ENCODE measurements around the gene EPAS1.
A peak's percentile ranks its signal among the peaks of the same experiment; 100 is the strongest.

EPAS1 gene

GRCh38 chr2:46388881-46389280 lies 91.7 kb downstream of the EPAS1 start:
- no peaks in the 10 kb centered on the region for H3K9me3 ChIP-seq
- DNase-seq: no peak
- TF ChIP-seq CTCF (IDR thresholded peaks at IDR 0.05): no peak
- peaks cover 0 to 33% (median 17%) of the 10 kb centered on the region in 4 donors for H3K4me1 ChIP-seq
- H3K27ac ChIP-seq: peak overlapping the region in 1 of 2 donors; percentile 12
- no peaks in the 10 kb centered on the region for H3K27me3 ChIP-seq
- peaks cover 24 to 32% (median 27%) of the 10 kb centered on the region in 3 donors for H3K36me3 ChIP-seq
- no peak overlapping the region for H3K4me3 ChIP-seq
- intact Hi-C loops (cut with DNase I; ENCODE audit: low total_unique reads): no loop called here

- no peak overlapping the region for H3K4me3 ChIP-seq
- no peak for TF ChIP-seq CTCF (IDR thresholded peaks at IDR 0.05)
- no peaks in the 10 kb centered on the region for H3K9me3 ChIP-seq
- DNase-seq: no peak
- intact Hi-C loops (cut with DNase I; ENCODE audit: low total_unique reads): no loop called here
- H3K27me3 ChIP-seq: no peaks in the 10 kb centered on the region
- H3K4me1 ChIP-seq: peaks cover 0 to 33% (median 17%) of the 10 kb centered on the region in 4 donors
- H3K27ac ChIP-seq: peak overlapping the region in 1 of 2 donors; percentile 12
- peaks cover 18 to 27% (median 22%) of the 10 kb centered on the region in 3 donors for H3K36me3 ChIP-seq
Observed at GRCh38 chr2:46389417-46389916, 92.3 kb downstream of the EPAS1 start.

DNA sequence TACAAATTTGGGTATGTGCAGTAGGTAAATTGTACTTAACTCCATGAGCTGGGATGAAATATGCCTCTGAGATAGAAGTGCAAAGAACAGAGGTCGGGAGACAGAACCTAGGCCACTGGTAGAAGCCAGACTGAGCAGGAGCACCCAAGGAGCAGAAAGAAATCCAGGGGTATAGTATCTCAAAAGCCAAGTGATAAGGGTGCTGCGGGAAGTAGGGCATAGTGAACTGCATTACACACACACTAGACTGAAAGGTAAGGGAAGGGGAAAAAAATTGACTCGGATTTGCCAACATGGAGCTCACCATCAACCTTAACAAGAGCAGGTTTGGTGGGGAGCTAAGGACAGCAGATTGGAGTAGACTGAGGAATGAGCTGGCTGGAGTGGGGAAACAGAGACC lies 92.8 kb downstream of the EPAS1 start:
- TF ChIP-seq CTCF (IDR thresholded peaks at IDR 0.05): no peak
- Histone ChIP-seq H3K27ac (no peak overlapping the region), H3K4me1 (peaks cover 0 to 30% (median 17%) of the 10 kb centered on the region in 4 donors), H3K36me3 (peaks cover 12 to 21% (median 16%) of the 10 kb centered on the region in 3 donors), H3K27me3 (no peaks in the 10 kb centered on the region), H3K9me3 (no peaks in the 10 kb centered on the region), H3K4me3 (no peak overlapping the region)
- intact Hi-C loops (cut with DNase I; ENCODE audit: low total_unique reads): no loop called here
- no peak for DNase-seq

DNA sequence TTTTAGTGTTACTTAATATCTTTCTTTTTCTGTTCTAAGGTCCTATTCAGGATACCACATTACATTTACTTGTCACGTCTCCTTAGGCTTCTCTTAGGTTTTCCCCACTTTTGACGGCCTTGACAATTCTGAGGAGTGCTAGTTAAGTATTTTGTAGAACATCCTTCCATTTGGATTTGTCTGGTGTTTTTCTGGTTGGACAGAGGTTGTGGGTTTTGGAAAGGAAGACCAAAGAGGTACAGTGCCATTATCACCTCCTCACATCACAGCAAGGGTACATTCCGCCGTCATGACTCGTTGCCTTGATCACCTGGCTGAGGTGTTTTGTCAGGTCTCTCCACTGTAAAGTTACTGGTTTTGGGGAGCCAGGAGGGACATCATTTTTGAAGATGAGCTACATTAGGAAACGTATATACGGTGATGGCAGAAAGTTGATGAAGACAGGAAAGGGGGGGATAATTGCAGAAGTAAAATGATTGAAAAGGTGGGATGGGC lies 93.7 kb downstream of the EPAS1 start:
- peaks cover 3 to 13% (median 11%) of the 10 kb centered on the region in 3 donors for H3K36me3 ChIP-seq
- H3K4me1 ChIP-seq: peaks cover 0 to 21% (median 10%) of the 10 kb centered on the region in 4 donors
- no peak for DNase-seq
- TF ChIP-seq CTCF (IDR thresholded peaks at IDR 0.05): no peak
- no peak overlapping the region for H3K4me3 ChIP-seq
- intact Hi-C loops (cut with DNase I; ENCODE audit: low total_unique reads): no loop called here
- H3K9me3 ChIP-seq: no peaks in the 10 kb centered on the region
- no peak overlapping the region for H3K27ac ChIP-seq
- no peaks in the 10 kb centered on the region for H3K27me3 ChIP-seq

- peaks cover 0 to 10% (median 7%) of the 10 kb centered on the region in 4 donors for H3K4me1 ChIP-seq
- no peaks in the 10 kb centered on the region for H3K27me3 ChIP-seq
- no peak for TF ChIP-seq CTCF (IDR thresholded peaks at IDR 0.05)
- H3K4me3 ChIP-seq: no peak overlapping the region
- peaks cover 0 to 6% (median 6%) of the 10 kb centered on the region in 3 donors for H3K36me3 ChIP-seq
- no peak overlapping the region for H3K27ac ChIP-seq
- no peaks in the 10 kb centered on the region for H3K9me3 ChIP-seq
- intact Hi-C loops (cut with DNase I; ENCODE audit: low total_unique reads): no loop called here
- no peak for DNase-seq
Observed at GRCh38 chr2:46392561-46393346, 95.5 kb downstream of the EPAS1 start.

Data from tibial artery (tissue), 4 donors.